Vagina (tissue), 2 donors: ENCODE measurements around the gene PKN2.

Source experiments
- POLR2A ChIP-seq, 2 donors: fragments of 450-650 bp; IDR thresholded peaks; one replicate each; pipeline ENCODE4 v1.6.1; 2017; ENCODE audit warnings: antibody characterized with exemption in 2 of 2, mild to moderate bottlenecking in 2 of 2, moderate library complexity in 2 of 2
- TF ChIP-seq, protein P1 (sequence below), 3 experiments: fragments of 450-650 bp in 2 of 3; fragments of 200-600 bp in 1 of 3; sonication (generic) in 1 of 3; IDR thresholded peaks; one replicate each; pipeline ENCODE4 v1.5.1; 2017 to 2019; ENCODE audit warnings: antibody characterized with exemption in 3 of 3, mild to moderate bottlenecking in 2 of 3, moderate library complexity in 2 of 3

GRCh38 chr1:88783145-88783544 lies 99.1 kb downstream of the PKN2 start:
- TF ChIP-seq, protein P1, sequence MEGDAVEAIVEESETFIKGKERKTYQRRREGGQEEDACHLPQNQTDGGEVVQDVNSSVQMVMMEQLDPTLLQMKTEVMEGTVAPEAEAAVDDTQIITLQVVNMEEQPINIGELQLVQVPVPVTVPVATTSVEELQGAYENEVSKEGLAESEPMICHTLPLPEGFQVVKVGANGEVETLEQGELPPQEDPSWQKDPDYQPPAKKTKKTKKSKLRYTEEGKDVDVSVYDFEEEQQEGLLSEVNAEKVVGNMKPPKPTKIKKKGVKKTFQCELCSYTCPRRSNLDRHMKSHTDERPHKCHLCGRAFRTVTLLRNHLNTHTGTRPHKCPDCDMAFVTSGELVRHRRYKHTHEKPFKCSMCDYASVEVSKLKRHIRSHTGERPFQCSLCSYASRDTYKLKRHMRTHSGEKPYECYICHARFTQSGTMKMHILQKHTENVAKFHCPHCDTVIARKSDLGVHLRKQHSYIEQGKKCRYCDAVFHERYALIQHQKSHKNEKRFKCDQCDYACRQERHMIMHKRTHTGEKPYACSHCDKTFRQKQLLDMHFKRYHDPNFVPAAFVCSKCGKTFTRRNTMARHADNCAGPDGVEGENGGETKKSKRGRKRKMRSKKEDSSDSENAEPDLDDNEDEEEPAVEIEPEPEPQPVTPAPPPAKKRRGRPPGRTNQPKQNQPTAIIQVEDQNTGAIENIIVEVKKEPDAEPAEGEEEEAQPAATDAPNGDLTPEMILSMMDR (IDR thresholded peaks at IDR 0.05): no peak
- TF ChIP-seq POLR2A (IDR thresholded peaks at IDR 0.05): no peak
